Nephron progenitor cell (in vitro differentiated cells): Measurements from ENCODE around the gene CFAP57.
A peak's percentile ranks its signal among the peaks of the same experiment; 100 is the strongest.
"Not testable (repeated sequence)": the region's sequence is repeated elsewhere in the genome, so short reads cannot be mapped to it uniquely, and the experiment has no call there.

Source experiments
- DNase-seq: peaks from one replicate; pipeline ENCODE4 v3.0.0; 2021
- H3K27ac Mint-ChIP-seq: 2 replicates; pipeline ENCODE4 v1.8.0; 2021; ENCODE audit warnings: mild to moderate bottlenecking, moderate library complexity, mixed read lengths
- H3K27me3 Mint-ChIP-seq: 2 replicates; pipeline ENCODE4 v1.8.0; 2021; ENCODE audit warnings: mild to moderate bottlenecking, low read depth, mixed read lengths; ENCODE audit not compliant: poor library complexity
- H3K36me3 Mint-ChIP-seq: 2 replicates; pipeline ENCODE4 v1.8.0; 2021; ENCODE audit warnings: low read depth, mixed read lengths
- H3K4me1 Mint-ChIP-seq: 2 replicates; pipeline ENCODE4 v1.8.0; 2021; ENCODE audit warnings: mixed read lengths
- H3K4me3 Mint-ChIP-seq: 2 replicates; pipeline ENCODE4 v1.8.0; 2021; ENCODE audit warnings: mild to moderate bottlenecking, moderate library complexity, mixed read lengths
- H3K9me3 Mint-ChIP-seq: 2 replicates; pipeline ENCODE4 v1.8.0; 2021; ENCODE audit warnings: mild to moderate bottlenecking, moderate library complexity, mixed read lengths
- TF ChIP-seq, protein P1 (sequence below): fragments of 200-600 bp; sonication (generic); IDR thresholded peaks from 2 replicates; pipeline ENCODE4 v1.5.0; 2021; ENCODE audit warnings: antibody characterized with exemption

CFAP57 gene

GRCh38 chr1:43135857-43136781 lies 36.0 kb upstream of the CFAP57 start:
- H3K27ac Mint-ChIP-seq, result peak overlapping the region; percentile 16
- no peaks in the 10 kb centered on the region for H3K4me1 Mint-ChIP-seq
- H3K36me3 Mint-ChIP-seq, result peaks cover 72% of the 10 kb centered on the region
- TF ChIP-seq, protein P1, sequence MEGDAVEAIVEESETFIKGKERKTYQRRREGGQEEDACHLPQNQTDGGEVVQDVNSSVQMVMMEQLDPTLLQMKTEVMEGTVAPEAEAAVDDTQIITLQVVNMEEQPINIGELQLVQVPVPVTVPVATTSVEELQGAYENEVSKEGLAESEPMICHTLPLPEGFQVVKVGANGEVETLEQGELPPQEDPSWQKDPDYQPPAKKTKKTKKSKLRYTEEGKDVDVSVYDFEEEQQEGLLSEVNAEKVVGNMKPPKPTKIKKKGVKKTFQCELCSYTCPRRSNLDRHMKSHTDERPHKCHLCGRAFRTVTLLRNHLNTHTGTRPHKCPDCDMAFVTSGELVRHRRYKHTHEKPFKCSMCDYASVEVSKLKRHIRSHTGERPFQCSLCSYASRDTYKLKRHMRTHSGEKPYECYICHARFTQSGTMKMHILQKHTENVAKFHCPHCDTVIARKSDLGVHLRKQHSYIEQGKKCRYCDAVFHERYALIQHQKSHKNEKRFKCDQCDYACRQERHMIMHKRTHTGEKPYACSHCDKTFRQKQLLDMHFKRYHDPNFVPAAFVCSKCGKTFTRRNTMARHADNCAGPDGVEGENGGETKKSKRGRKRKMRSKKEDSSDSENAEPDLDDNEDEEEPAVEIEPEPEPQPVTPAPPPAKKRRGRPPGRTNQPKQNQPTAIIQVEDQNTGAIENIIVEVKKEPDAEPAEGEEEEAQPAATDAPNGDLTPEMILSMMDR, result no peak
- no peak for DNase-seq
- H3K9me3 Mint-ChIP-seq, result peaks cover 54% of the 10 kb centered on the region
- H3K4me3 Mint-ChIP-seq, result no peak overlapping the region
- peaks cover 8% of the 10 kb centered on the region for H3K27me3 Mint-ChIP-seq

GRCh38 chr1:43137445-43138052 lies 34.6 kb upstream of the CFAP57 start:
- H3K9me3 Mint-ChIP-seq, result peaks cover 49% of the 10 kb centered on the region
- H3K4me1 Mint-ChIP-seq, result no peaks in the 10 kb centered on the region
- TF ChIP-seq, protein P1, result no peak
- H3K4me3 Mint-ChIP-seq, result no peak overlapping the region
- peaks cover 8% of the 10 kb centered on the region for H3K27me3 Mint-ChIP-seq
- H3K27ac Mint-ChIP-seq, result peak overlapping the region; percentile 65
- DNase-seq, result no peak
- H3K36me3 Mint-ChIP-seq, result peaks cover 58% of the 10 kb centered on the region

- H3K27me3 Mint-ChIP-seq, H3K4me1 Mint-ChIP-seq, DNase-seq, H3K4me3 Mint-ChIP-seq, H3K27ac Mint-ChIP-seq: not testable (repeated sequence)
- Mint-ChIP-seq H3K9me3 (peaks cover 32% of the 10 kb centered on the region), H3K36me3 (peaks cover 41% of the 10 kb centered on the region)
These were observed 32.8 kb upstream of the CFAP57 start for GRCh38 chr1:43139295-43139694.

DNA sequence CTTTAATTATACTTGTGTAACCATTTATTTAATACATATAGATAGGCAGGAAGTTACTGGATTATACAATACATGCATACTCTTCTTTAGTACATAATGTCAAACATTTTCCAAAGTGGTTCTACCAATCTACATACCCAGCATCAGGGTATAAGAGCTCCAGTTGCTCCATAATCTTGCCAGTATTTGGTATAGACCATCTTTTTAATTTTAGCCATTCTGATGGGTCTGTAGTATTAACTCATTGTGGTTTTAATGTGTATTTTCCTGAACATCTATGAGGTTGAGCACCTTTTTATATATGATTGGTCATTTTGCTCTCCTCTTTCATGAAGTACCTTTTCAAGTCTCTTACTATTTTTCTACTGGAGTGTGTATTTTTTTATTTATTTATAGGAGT lies 32.1 kb upstream of the CFAP57 start:
- Mint-ChIP-seq H3K4me1 (no peaks in the 10 kb centered on the region), H3K27ac (no peak overlapping the region), H3K9me3 (peaks cover 25% of the 10 kb centered on the region), H3K4me3 (no peak overlapping the region), H3K36me3 (peaks cover 34% of the 10 kb centered on the region), H3K27me3 (peaks cover 13% of the 10 kb centered on the region)
- DNase-seq, result no peak
- TF ChIP-seq, protein P1, result no peak

DNA sequence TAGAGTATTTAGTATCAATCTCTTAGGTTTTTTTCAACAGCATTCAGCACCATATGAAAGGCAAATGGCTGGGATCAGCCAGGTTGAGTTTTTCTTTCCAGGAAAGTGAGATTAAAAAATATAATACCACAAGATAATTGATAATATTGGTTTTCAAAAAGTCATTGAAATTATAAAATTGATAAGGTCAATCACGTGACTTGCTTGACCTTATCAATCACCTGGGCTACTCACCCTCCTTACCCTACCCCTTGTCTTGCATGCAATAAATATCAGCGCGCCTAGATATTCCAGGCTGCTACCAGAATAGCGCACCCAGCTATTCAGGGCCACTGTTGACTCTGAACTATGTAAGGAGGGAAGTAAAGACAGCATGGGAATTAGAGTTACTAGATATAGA lies 31.5 kb upstream of the CFAP57 start:
- peaks cover 18% of the 10 kb centered on the region for H3K27me3 Mint-ChIP-seq
- H3K4me1 Mint-ChIP-seq, result no peaks in the 10 kb centered on the region
- peaks cover 31% of the 10 kb centered on the region for H3K36me3 Mint-ChIP-seq
- H3K27ac Mint-ChIP-seq, result no peak overlapping the region
- TF ChIP-seq, protein P1, result no peak
- no peak overlapping the region for H3K4me3 Mint-ChIP-seq
- DNase-seq, result no peak
- peaks cover 23% of the 10 kb centered on the region for H3K9me3 Mint-ChIP-seq

GRCh38 chr1:43143441-43143888 lies 28.7 kb upstream of the CFAP57 start:
- H3K27ac Mint-ChIP-seq, result no peak overlapping the region
- peaks cover 10% of the 10 kb centered on the region for H3K27me3 Mint-ChIP-seq
- peak; percentile 18 for DNase-seq

More at GRCh38 chr1:43143441-43143888, 28.7 kb upstream of the CFAP57 start:
- TF ChIP-seq, protein P1, result no peak
- Mint-ChIP-seq H3K4me3 (no peak overlapping the region), H3K9me3 (peaks cover 19% of the 10 kb centered on the region), H3K4me1 (peaks cover 14% of the 10 kb centered on the region), H3K36me3 (peaks cover 19% of the 10 kb centered on the region)
